ENCODE data around the gene HLA-DOA. TPM values are rescaled to one million over a fixed set of nuclear protein-coding genes. Genes with fewer than 3 reads are reported as not detected.

HLA-DOA gene
- total RNA-seq, 1 donor from 2014 or later = 38.0 TPM

DNA sequence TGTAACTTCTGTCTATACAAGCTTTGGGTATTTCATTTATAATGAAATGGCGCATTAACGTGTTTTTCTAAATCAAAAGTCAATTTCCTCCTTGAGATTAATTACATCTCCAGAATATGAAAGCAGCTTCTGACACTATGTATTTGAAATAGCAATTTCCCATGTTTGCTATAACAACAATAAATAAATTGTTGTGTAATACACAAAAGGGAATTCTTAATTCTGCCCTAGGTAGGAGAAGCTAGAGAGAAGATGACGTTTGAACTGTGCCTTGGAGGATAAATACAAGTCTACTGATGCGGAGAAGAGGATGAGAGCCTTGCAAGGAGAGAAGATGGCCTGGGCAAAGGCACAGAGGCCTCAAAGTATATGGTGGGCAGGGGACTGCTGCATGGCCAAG lies 7.6 kb upstream of the HLA-DOA start:
- H2AFZ ChIP-seq (replicated peaks) = no peak overlapping the region
- DNase-seq (ENCODE audit: low spot score) = no peak
- H3K27me3 ChIP-seq = no peaks in the 10 kb centered on the region
- no peak overlapping the region for H3K4me3 ChIP-seq
- no peaks in the 10 kb centered on the region for H4K20me1 ChIP-seq (ENCODE audit: low read depth)
- peaks cover 2% of the 10 kb centered on the region for H3K27me3 Mint-ChIP-seq (ENCODE audit: insufficient read depth, low read depth)
- H3K36me3 ChIP-seq = no peaks in the 10 kb centered on the region
- no peaks in the 10 kb centered on the region for H3F3A ChIP-seq (ENCODE audit: low read depth)
- peaks cover 2% of the 10 kb centered on the region for H3K4me1 Mint-ChIP-seq
- H3K9me3 ChIP-seq (ENCODE audit: low read depth) = no peaks in the 10 kb centered on the region
- H3K4me1 ChIP-seq = no peaks in the 10 kb centered on the region
- H3K36me3 Mint-ChIP-seq = no peaks in the 10 kb centered on the region
- no peak overlapping the region for H3K27ac ChIP-seq
- H3K4me2 ChIP-seq = no peak overlapping the region
- TF ChIP-seq EZH2 (IDR thresholded peaks at IDR 0.05) (no peak), EZH2phosphoT487 (IDR thresholded peaks at IDR 0.05) (no peak)
- TF ChIP-seq, protein P1, sequence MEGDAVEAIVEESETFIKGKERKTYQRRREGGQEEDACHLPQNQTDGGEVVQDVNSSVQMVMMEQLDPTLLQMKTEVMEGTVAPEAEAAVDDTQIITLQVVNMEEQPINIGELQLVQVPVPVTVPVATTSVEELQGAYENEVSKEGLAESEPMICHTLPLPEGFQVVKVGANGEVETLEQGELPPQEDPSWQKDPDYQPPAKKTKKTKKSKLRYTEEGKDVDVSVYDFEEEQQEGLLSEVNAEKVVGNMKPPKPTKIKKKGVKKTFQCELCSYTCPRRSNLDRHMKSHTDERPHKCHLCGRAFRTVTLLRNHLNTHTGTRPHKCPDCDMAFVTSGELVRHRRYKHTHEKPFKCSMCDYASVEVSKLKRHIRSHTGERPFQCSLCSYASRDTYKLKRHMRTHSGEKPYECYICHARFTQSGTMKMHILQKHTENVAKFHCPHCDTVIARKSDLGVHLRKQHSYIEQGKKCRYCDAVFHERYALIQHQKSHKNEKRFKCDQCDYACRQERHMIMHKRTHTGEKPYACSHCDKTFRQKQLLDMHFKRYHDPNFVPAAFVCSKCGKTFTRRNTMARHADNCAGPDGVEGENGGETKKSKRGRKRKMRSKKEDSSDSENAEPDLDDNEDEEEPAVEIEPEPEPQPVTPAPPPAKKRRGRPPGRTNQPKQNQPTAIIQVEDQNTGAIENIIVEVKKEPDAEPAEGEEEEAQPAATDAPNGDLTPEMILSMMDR (IDR thresholded peaks at IDR 0.05) = no peak
- H3K9ac ChIP-seq = no peak overlapping the region
- H3K9me3 Mint-ChIP-seq = no peaks in the 10 kb centered on the region
- H3K79me2 ChIP-seq (ENCODE audit: low read depth) = no peaks in the 10 kb centered on the region
- H3K27ac Mint-ChIP-seq = no peak overlapping the region
- no peak overlapping the region for H3K4me3 Mint-ChIP-seq

DNA sequence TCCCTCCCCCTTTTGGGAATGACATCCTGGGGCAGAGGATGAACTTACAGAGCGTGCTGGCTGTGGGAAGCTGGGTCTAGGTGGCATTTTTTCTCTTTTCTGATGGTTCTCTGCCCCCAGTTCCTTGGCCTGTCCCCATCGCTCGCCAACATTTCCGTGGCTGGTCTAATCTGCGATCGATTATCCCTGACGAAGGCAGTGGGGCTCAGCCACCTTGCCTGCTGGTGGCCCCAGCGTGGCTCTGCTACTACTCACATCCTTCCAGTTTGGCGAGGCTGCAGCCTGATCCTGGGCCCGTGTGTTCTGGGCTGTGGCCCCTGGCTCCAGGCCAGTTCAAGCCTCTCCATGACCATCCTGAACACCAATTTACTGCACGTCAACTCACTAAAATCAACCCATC lies 6.4 kb upstream of the HLA-DOA start:
- Histone ChIP-seq H3K27me3 (no peaks in the 10 kb centered on the region), H3F3A (ENCODE audit: low read depth) (no peaks in the 10 kb centered on the region), H3K27ac (no peak overlapping the region), H2AFZ (replicated peaks) (peak overlapping the region; percentile 35), H3K9ac (no peak overlapping the region), H3K4me1 (peaks cover under 1% of the 10 kb centered on the region), H3K9me3 (ENCODE audit: low read depth) (no peaks in the 10 kb centered on the region), H3K4me2 (no peak overlapping the region), H3K36me3 (no peaks in the 10 kb centered on the region), H3K79me2 (ENCODE audit: low read depth) (no peaks in the 10 kb centered on the region), H4K20me1 (ENCODE audit: low read depth) (no peaks in the 10 kb centered on the region), H3K4me3 (no peak overlapping the region)
- DNase-seq (ENCODE audit: low spot score) = no peak
- H3K4me3 Mint-ChIP-seq = no peak overlapping the region
- no peaks in the 10 kb centered on the region for H3K36me3 Mint-ChIP-seq
- peaks cover 2% of the 10 kb centered on the region for H3K27me3 Mint-ChIP-seq (ENCODE audit: insufficient read depth, low read depth)
- no peak overlapping the region for H3K27ac Mint-ChIP-seq
- H3K9me3 Mint-ChIP-seq = no peaks in the 10 kb centered on the region
- peaks cover 2% of the 10 kb centered on the region for H3K4me1 Mint-ChIP-seq
- no peak for TF ChIP-seq EZH2 (IDR thresholded peaks at IDR 0.05)
- TF ChIP-seq EZH2phosphoT487 (IDR thresholded peaks at IDR 0.05) = no peak
- TF ChIP-seq, protein P1 (IDR thresholded peaks at IDR 0.05) = no peak

DNA sequence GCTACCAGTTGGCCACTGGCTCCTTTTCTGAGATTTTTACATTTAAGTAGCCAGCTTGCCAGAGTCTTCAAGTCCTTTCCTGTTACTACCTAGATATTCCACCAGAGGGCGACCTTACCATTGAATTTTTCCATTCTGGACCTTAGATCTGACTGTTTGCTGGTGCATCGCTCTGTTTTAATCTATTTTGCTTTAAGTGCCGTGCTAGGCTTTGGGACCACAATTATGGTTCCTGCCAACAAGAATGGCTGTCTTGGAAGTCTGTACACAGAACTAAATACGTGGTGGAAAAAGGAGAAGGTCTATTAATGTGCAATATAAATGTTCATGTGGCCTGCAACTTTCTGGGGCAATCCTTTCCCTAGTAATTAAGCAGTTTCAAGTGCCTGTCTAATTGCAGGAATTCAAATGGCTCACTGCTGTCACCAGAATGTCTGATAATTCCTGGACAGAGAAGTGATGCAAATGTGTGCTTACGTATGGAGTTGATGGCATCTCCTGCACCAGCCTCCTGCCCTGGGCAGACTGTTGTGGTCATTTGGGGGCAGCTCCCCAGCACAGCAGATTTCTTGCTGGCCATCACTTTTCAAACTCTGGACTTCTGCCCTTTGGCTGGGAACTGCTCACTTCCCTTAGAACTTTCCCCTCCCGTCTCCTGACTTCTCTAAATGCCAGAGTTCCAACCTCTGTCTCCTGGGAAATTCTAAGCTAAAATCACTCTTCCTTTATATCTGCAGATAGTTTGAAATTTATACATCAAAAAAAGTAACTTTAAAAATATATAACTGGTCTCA lies 5.6 kb upstream of the HLA-DOA start:
- Histone ChIP-seq H4K20me1 (ENCODE audit: low read depth) (no peaks in the 10 kb centered on the region), H3K27ac (no peak overlapping the region), H3K4me2 (no peak overlapping the region), H3K9me3 (ENCODE audit: low read depth) (no peaks in the 10 kb centered on the region), H3K27me3 (no peaks in the 10 kb centered on the region), H3F3A (ENCODE audit: low read depth) (no peaks in the 10 kb centered on the region), H3K36me3 (no peaks in the 10 kb centered on the region), H3K4me1 (peaks cover 8% of the 10 kb centered on the region), H3K79me2 (ENCODE audit: low read depth) (no peaks in the 10 kb centered on the region), H3K4me3 (no peak overlapping the region), H2AFZ (replicated peaks) (peak overlapping the region; percentile 84), H3K9ac (no peak overlapping the region)
- Mint-ChIP-seq H3K36me3 (no peaks in the 10 kb centered on the region), H3K9me3 (no peaks in the 10 kb centered on the region), H3K27ac (no peak overlapping the region), H3K4me1 (peaks cover 5% of the 10 kb centered on the region), H3K4me3 (no peak overlapping the region), H3K27me3 (ENCODE audit: insufficient read depth, low read depth) (peaks cover under 1% of the 10 kb centered on the region)
- no peak for TF ChIP-seq EZH2 (IDR thresholded peaks at IDR 0.05)
- TF ChIP-seq, protein P1 (IDR thresholded peaks at IDR 0.05) = peak; percentile 81
- DNase-seq (ENCODE audit: low spot score) = peak; percentile 81

Measured in neural progenitor cell (in vitro differentiated cells).